HepG2 (cell line): Measurements from ENCODE around the gene TMEM252. TPM values are rescaled to one million over a fixed set of nuclear protein-coding genes. Genes with fewer than 3 reads are reported as not detected.

ENCODE experiments used
- ATAC-seq: fragments of 200-7000 bp; cut with Tn5 transposase; 3 replicates; pipeline ENCODE4 v1.9.1; 2020; ENCODE audit warnings: mild to moderate bottlenecking, moderate library complexity
- BruUV-seq: library from RNA; stranded (reverse); fragments of 400-500 nt; replicated peaks from 2 replicates; lab custom pipeline; 2021; lab: Mats Ljungman, UMichigan
- CTCF ChIA-PET: fragments of 300-600 bp; formaldehyde crosslinking; extraction: SDS; loops from one replicate; lab custom pipeline; 2021; ENCODE audit warnings: low total read pairs, inconsistent platforms, low intra/inter-chr PET ratio; lab: Yijun Ruan, JAX
- POLR2A ChIA-PET: fragments of 350-600 bp; sonication (Branson Sonifier 250); formaldehyde crosslinking; loops from one replicate; lab custom pipeline; 2020; ENCODE audit warnings: antibody characterized with exemption, inconsistent platforms; lab: Yijun Ruan, JAX
- DNase-seq: peaks from one replicate; pipeline ENCODE4 v3.0.0-alpha.2; 2015; ENCODE audit warnings: low spot score
- FAIRE-seq: peaks from 3 replicates; lab custom pipeline; 2011; peaks lifted over from hg19 to GRCh38; lab: Jason Lieb, UNC
- H2AFZ ChIP-seq: one replicate; pipeline ENCODE4 v1.6.1; 2011; ENCODE audit warnings: low read length, inconsistent platforms
- H3K27ac ChIP-seq: fragments of 300-600 bp; 3 replicates; pipeline ENCODE4 v1.8.0; 2011; ENCODE audit warnings: mixed run types, mild to moderate bottlenecking, mixed read lengths, low read length, inconsistent platforms; ENCODE audit not compliant: insufficient read depth; ENCODE audit errors: extremely low read length
- H3K27me3 ChIP-seq, 2 experiments: fragments of 200-600 bp in 1 of 2; 2 replicates in 1 of 2; 3 replicates in 1 of 2; pipeline versions ENCODE4 v1.6.0 to v1.8.0; 2011; ENCODE audit warnings: low read length in 2 of 2, mild to moderate bottlenecking in 2 of 2, moderate library complexity in 2 of 2, inconsistent platforms in 1 of 2; ENCODE audit not compliant: insufficient read depth in 2 of 2, control insufficient read depth in 1 of 2
- H3K36me3 ChIP-seq, 2 experiments: fragments of 200-600 bp in 1 of 2; replicated peaks in 1 of 2; 2 replicates in 1 of 2; 3 replicates in 1 of 2; pipeline versions ENCODE4 v1.5.1 to v1.8.0; 2011; ENCODE audit warnings: low read length in 2 of 2, inconsistent platforms in 1 of 2; ENCODE audit not compliant: insufficient read depth in 2 of 2, control insufficient read depth in 1 of 2
- H3K4me1 ChIP-seq: 2 replicates; pipeline ENCODE4 v1.5.1; 2012; ENCODE audit warnings: low read length, inconsistent platforms; ENCODE audit not compliant: insufficient read depth
- H3K4me2 ChIP-seq: 2 replicates; pipeline ENCODE4 v1.6.0; 2011; ENCODE audit warnings: low read depth, low read length, inconsistent platforms
- H3K4me3 ChIP-seq, 3 experiments: fragments of 200-600 bp in 1 of 3; sonication (generic), shearing (Covaris generic) in 1 of 3; replicated peaks in 1 of 3; 2 replicates each; pipeline ENCODE4 v1.5.1; 2011 to 2016; ENCODE audit warnings: low read length in 3 of 3, inconsistent platforms in 2 of 3, low read depth in 2 of 3, mild to moderate bottlenecking in 2 of 3, control low read depth in 1 of 3, mixed read lengths in 1 of 3; ENCODE audit not compliant: insufficient read depth in 1 of 3
- H3K79me2 ChIP-seq: one replicate; pipeline ENCODE4 v1.6.1; 2011; ENCODE audit warnings: low read length, inconsistent platforms; ENCODE audit not compliant: insufficient read depth
- H3K9ac ChIP-seq: 2 replicates; pipeline ENCODE4 v1.6.0; 2011; ENCODE audit warnings: mild to moderate bottlenecking, low read depth, low read length, inconsistent platforms; ENCODE audit not compliant: insufficient read depth
- H3K9me3 ChIP-seq: 2 replicates; pipeline ENCODE4 v1.5.1; 2012; ENCODE audit warnings: mild to moderate bottlenecking, low read length
- H4K20me1 ChIP-seq: 2 replicates; pipeline ENCODE4 v1.6.0; 2011; ENCODE audit warnings: inconsistent platforms, mild to moderate bottlenecking, low read length, moderate library complexity; ENCODE audit not compliant: insufficient read depth
- BCL6 ChIP-seq: IDR thresholded peaks from 2 replicates; pipeline ENCODE4 v1.6.1; 2016; ENCODE audit warnings: missing genetic modification reagents, missing compliant biosample characterization
- ERF ChIP-seq: IDR thresholded peaks from 2 replicates; pipeline ENCODE4 v1.6.1; 2018; ENCODE audit warnings: missing biosample characterization, missing genetic modification reagents
- GABPB1 ChIP-seq: IDR thresholded peaks from 2 replicates; pipeline ENCODE4 v1.6.1; 2016; ENCODE audit warnings: mild to moderate bottlenecking, missing genetic modification reagents, moderate library complexity, missing compliant biosample characterization
- RAD21 ChIP-seq: fragments of 450-650 bp; formaldehyde crosslinking; IDR thresholded peaks from 2 replicates; pipeline ENCODE4 v1.5.0; 2020; ENCODE audit warnings: mild to moderate bottlenecking
- SMC3 ChIP-seq: IDR thresholded peaks from 2 replicates; pipeline ENCODE4 v1.6.1; 2011; ENCODE audit warnings: low read length, improper control_type of control experiment
- SRSF1 ChIP-seq: fragments of 200-400 bp; formaldehyde crosslinking; optimal IDR thresholded peaks from 2 replicates; pipeline ENCODE3; 2017; ENCODE audit warnings: mild to moderate bottlenecking, low read depth, low read length, moderate library complexity
- TAF15 ChIP-seq: fragments of 200-400 bp; formaldehyde crosslinking; IDR thresholded peaks from one replicate; pipeline ENCODE4 v1.6.1; 2018; ENCODE audit warnings: mild to moderate bottlenecking, low read depth, low read length; ENCODE audit not compliant: poor library complexity, severe bottlenecking
- TBL1XR1 ChIP-seq: fragments of 150-350 bp; IDR thresholded peaks from 2 replicates; pipeline ENCODE4 v1.6.1; 2014; ENCODE audit warnings: borderline replicate concordance, low read length; ENCODE audit not compliant: partially characterized antibody
- TGIF2 ChIP-seq: IDR thresholded peaks from 2 replicates; pipeline ENCODE4 v1.6.1; 2016; ENCODE audit warnings: control low read depth, missing compliant biosample characterization
- THAP11 ChIP-seq: IDR thresholded peaks from 2 replicates; pipeline ENCODE4 v1.6.1; 2016; ENCODE audit warnings: missing biosample characterization, missing genetic modification reagents
- ZFP37 ChIP-seq: sonication (generic); formaldehyde crosslinking; IDR thresholded peaks from 2 replicates; pipeline ENCODE4 v1.4.0; 2020; ENCODE audit warnings: missing genetic modification reagents, borderline replicate concordance
- ZNF101 ChIP-seq: sonication (generic); formaldehyde crosslinking; IDR thresholded peaks from 2 replicates; pipeline ENCODE4 v1.4.0; 2020; ENCODE audit warnings: mild to moderate bottlenecking, low read depth, missing genetic modification reagents, borderline replicate concordance
- ZNF343 ChIP-seq: sonication (generic); formaldehyde crosslinking; IDR thresholded peaks from 2 replicates; pipeline ENCODE4 v1.4.0; 2020; ENCODE audit warnings: mild to moderate bottlenecking, missing genetic modification reagents
- ZNF510 ChIP-seq: sonication (generic); formaldehyde crosslinking; IDR thresholded peaks from 2 replicates; pipeline ENCODE4 v1.4.0; 2020; ENCODE audit warnings: low read depth, mild to moderate bottlenecking, missing genetic modification reagents
- ZNF567 ChIP-seq: sonication (generic); formaldehyde crosslinking; IDR thresholded peaks from 2 replicates; pipeline ENCODE4 v1.8.1; 2023; ENCODE audit warnings: mild to moderate bottlenecking, missing genetic modification reagents, borderline replicate concordance
- ZNF737 ChIP-seq: sonication (generic); formaldehyde crosslinking; IDR thresholded peaks from 2 replicates; pipeline ENCODE4 v1.5.0; 2020; ENCODE audit warnings: missing genetic modification reagents, mild to moderate bottlenecking, borderline replicate concordance
- ZNF780A ChIP-seq: sonication (generic); formaldehyde crosslinking; IDR thresholded peaks from 2 replicates; pipeline ENCODE4 v1.8.0; 2022; ENCODE audit warnings: mild to moderate bottlenecking, missing genetic modification reagents, moderate library complexity
- ZSCAN12 ChIP-seq: sonication (generic); formaldehyde crosslinking; IDR thresholded peaks from 2 replicates; pipeline ENCODE4 v1.9.0; 2021; ENCODE audit warnings: mild to moderate bottlenecking, missing genetic modification reagents
- WGBS: methylation state at CpG from one replicate; pipeline ENCODE4 v1.1.6; 2017; ENCODE audit warnings: low lambda C conversion rate; 5-methylcytosine and 5-hydroxymethylcytosine counted together
- in situ Hi-C: cut with HindIII; loops from 2 replicates; pipeline ENCODE4 v1.10.0; 2017; ENCODE audit warnings: low pct_unique_long_range_greater_than_20kb; ENCODE audit not compliant: extremely low pct_ligation_motif_present
- intact Hi-C: fragments of 100-400 bp; cut with micrococcal nuclease; formaldehyde crosslinking; loops from one replicate; pipeline ENCODE4 v1.10.0; 2022; ENCODE audit not compliant: unreplicated experiment
- polyA plus RNA-seq, 8 experiments: library from polyadenylated mRNA; depleted of rRNA in 3 of 8; stranded (reverse) in 7 of 8; unstranded in 1 of 8; fragments of >200 nt; fragmentation: Illumina TruSeq in 4 of 8; extraction: Trizol in 4 of 8; gene quantifications; 2 replicates each; pipeline versions ENCODE4 v1.2.1 to v1.2.3, GENCODE V29; 2011 to 2016; ENCODE audit warnings: low read depth in 4 of 8, missing spikeins in 1 of 8, mixed read lengths in 1 of 8; ENCODE audit not compliant: insufficient read depth in 1 of 8
- total RNA-seq, 5 experiments: library from RNA; depleted of rRNA; stranded (reverse); fragments of >200 nt; fragmentation: Illumina TruSeq; extraction: Trizol; gene quantifications; 2 replicates each; pipeline ENCODE4 v1.2.3, GENCODE V29; 2016; ENCODE audit warnings: low read depth in 1 of 5
- TF ChIP-seq, protein P1 (sequence below): IDR thresholded peaks from 2 replicates; pipeline ENCODE4 v1.6.1; 2016; ENCODE audit warnings: low read depth, borderline replicate concordance
- TF ChIP-seq, protein P2 (sequence below): sonication (generic); formaldehyde crosslinking; IDR thresholded peaks from 2 replicates; pipeline ENCODE4 v1.4.0; 2020; ENCODE audit warnings: mild to moderate bottlenecking, missing genetic modification reagents

Gene TMEM252
- total and polyA plus RNA-seq, 2 of the 13 experiments (the other 11 are each of a cell fraction or from before 2014, with no cell fraction given) = not detected

GRCh38 chr9:68562461-68562860 lies 21.8 kb upstream of the TMEM252 start:
- intact Hi-C loops (loop anchor here (10.0 kb wide), 1 partner anchor 218 kb away; no protein-coding TSS in a partner anchor), in situ Hi-C loops (no loop called here)
- BruUV-seq = no TSS peak
- Histone ChIP-seq H3K4me1 (0 out of 2 replicates have a peak, but pooled peaks cover 5% of the 10 kb centered on the region), H3K4me3 (no peak overlapping the region), H3K36me3 (no peaks in the 10 kb centered on the region), H2AFZ (no peak overlapping the region), H3K9ac (no peak overlapping the region), H3K79me2 (no peaks in the 10 kb centered on the region), H3K27ac (no peak overlapping the region), H3K9me3 (no peaks in the 10 kb centered on the region), H3K27me3 (no peaks in the 10 kb centered on the region), H4K20me1 (no peaks in the 10 kb centered on the region), H3K4me2 (no peak overlapping the region)
- FAIRE-seq (no peak), DNase-seq (no peak), ATAC-seq (no peak)
- POLR2A ChIA-PET = no interaction called here
- TF ChIP-seq ERF (CRISPR knock-in tag) = no peak
- TF ChIP-seq ZSCAN12 = no peak
- no peak for TF ChIP-seq TAF15
- no peak for TF ChIP-seq SMC3
- no peak for TF ChIP-seq SRSF1
- TF ChIP-seq TBL1XR1 = no peak
- TF ChIP-seq ZNF737 (CRISPR knock-in tag) = no peak
- no peak for TF ChIP-seq THAP11 (CRISPR knock-in tag)
- no peak for TF ChIP-seq TGIF2 (CRISPR knock-in tag)
- TF ChIP-seq ZNF780A = no peak
- no peak for TF ChIP-seq BCL6 (CRISPR knock-in tag)
- no peak for TF ChIP-seq RAD21
- no peak for TF ChIP-seq ZNF567 (CRISPR knock-in tag)
- no peak for TF ChIP-seq GABPB1 (CRISPR knock-in tag)
- no peak for TF ChIP-seq ZNF510 (CRISPR knock-in tag)
- TF ChIP-seq ZNF101 (CRISPR knock-in tag) = no peak
- no peak for TF ChIP-seq ZFP37
- TF ChIP-seq, protein P1, sequence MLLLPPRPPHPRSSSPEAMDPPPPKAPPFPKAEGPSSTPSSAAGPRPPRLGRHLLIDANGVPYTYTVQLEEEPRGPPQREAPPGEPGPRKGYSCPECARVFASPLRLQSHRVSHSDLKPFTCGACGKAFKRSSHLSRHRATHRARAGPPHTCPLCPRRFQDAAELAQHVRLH = no peak
- no peak for TF ChIP-seq ZNF343 (CRISPR knock-in tag)
- TF ChIP-seq, protein P2, sequence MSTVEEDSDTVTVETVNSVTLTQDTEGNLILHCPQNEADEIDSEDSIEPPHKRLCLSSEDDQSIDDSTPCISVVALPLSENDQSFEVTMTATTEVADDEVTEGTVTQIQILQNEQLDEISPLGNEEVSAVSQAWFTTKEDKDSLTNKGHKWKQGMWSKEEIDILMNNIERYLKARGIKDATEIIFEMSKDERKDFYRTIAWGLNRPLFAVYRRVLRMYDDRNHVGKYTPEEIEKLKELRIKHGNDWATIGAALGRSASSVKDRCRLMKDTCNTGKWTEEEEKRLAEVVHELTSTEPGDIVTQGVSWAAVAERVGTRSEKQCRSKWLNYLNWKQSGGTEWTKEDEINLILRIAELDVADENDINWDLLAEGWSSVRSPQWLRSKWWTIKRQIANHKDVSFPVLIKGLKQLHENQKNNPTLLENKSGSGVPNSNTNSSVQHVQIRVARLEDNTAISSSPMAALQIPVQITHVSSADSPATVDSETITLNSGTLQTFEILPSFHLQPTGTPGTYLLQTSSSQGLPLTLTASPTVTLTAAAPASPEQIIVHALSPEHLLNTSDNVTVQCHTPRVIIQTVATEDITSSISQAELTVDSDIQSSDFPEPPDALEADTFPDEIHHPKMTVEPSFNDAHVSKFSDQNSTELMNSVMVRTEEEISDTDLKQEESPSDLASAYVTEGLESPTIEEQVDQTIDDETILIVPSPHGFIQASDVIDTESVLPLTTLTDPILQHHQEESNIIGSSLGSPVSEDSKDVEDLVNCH (CRISPR knock-in tag) = no peak
- WGBS = 44% methylated on average over 2 of the region's 2 CpGs
- CTCF ChIA-PET = no interaction called here
